Measurements from ENCODE around the gene PSMG3. TPM values are rescaled to one million over a fixed set of nuclear protein-coding genes. Genes with fewer than 3 reads are reported as not detected.
A peak's percentile ranks its signal among the peaks of the same experiment; 100 is the strongest.

Gene PSMG3
- total and polyA plus RNA-seq, 2 of the 8 experiments (the other 6 are each of a cell fraction or from before 2014, with no cell fraction given): 30.2 to 62.0 TPM

DNA sequence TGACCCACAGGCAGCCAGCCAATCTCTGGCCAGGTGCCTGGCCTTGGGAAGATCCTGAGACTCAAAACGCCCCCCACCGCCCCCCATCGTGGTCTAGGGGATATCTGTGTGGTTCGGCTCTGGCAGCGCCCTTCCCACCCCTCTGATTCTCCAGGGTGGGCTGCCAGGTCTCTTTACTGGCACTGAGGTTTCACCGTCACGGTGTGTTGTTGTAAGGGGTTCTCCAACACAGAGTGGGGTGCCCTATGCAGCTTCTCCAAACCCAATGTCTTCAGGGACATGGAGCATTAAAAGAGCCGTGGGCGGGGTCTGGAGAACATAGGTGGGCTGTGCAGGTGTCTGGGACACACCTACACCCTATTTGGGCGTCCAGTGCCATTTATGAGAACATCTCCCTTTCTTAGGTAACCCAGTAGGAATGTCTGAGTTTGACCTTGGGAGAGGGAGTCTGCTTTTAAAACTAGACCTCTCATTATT is 37.8 kb downstream of the PSMG3 start:
- DNase-seq (ENCODE audit: low read depth in 1 of 2, low spot score in 2 of 2): no peak
- Histone ChIP-seq H3K23me2 (ENCODE audit: low read depth, low read length) (peaks cover 6% of the 10 kb centered on the region; the same call in 1 of the 2 replicates), H2AFZ (ENCODE audit: low read length) (no peak overlapping the region), H3K14ac (ENCODE audit: insufficient read length) (no peak overlapping the region), H4K91ac (replicated peaks; ENCODE audit: insufficient read length, low read length) (no peak overlapping the region), H2BK5ac (ENCODE audit: low read depth, low read length) (no peak overlapping the region), H3K56ac (replicated peaks; ENCODE audit: insufficient read length, low read depth, low read length) (no peak overlapping the region), H3K36me3 (ENCODE audit: control insufficient read depth in 2 of 4, insufficient read depth in 4 of 4, low read length in 3 of 4) (no peaks in the 10 kb centered on the region), H2AK5ac (ENCODE audit: low read depth, low read length) (0 out of 2 replicates have a peak overlapping the region, but pooled peaks have one; percentile 66), H3K4me1 (replicated peaks in 1 of 4; ENCODE audit: control insufficient read depth in 3 of 4, insufficient read depth in 4 of 4, low read length in 3 of 4) (peaks cover 13 to 38% (median 26%) of the 10 kb centered on the region in 4 experiments), H4K8ac (ENCODE audit: extremely low read depth, insufficient read depth, low read length) (0 out of 2 replicates have a peak overlapping the region, but pooled peaks have one; percentile 4), H3K4me3 (ENCODE audit: extremely low read depth in 1 of 4, insufficient read depth in 2 of 4, low read depth in 3 of 4, low read length in 4 of 4) (peak overlapping the region; percentile 32 to 66 (median 48); a peak in 7 of 8 replicates), H3K79me1 (ENCODE audit: low read depth, low read length) (peaks cover 17% of the 10 kb centered on the region), H3K4me2 (ENCODE audit: insufficient read depth in 1 of 2, low read depth in 2 of 2, low read length in 2 of 2) (peak overlapping the region; percentile 80 to 83), H3K18ac (ENCODE audit: extremely low read depth, low read length) (no peak overlapping the region), H3K9me3 (ENCODE audit: insufficient read depth in 2 of 2, low read depth in 1 of 2, low read length in 1 of 2) (no peaks in the 10 kb centered on the region), H2BK12ac (ENCODE audit: low read depth, low read length) (0 out of 2 replicates have a peak overlapping the region, but pooled peaks have one; percentile 17), H4K20me1 (replicated peaks in 1 of 2; ENCODE audit: control insufficient read depth in 1 of 2, insufficient read depth in 2 of 2, low read length in 2 of 2) (peaks cover 13 to 14% of the 10 kb centered on the region in 2 experiments), H4K5ac (ENCODE audit: insufficient read length, low read depth, low read length) (no peak overlapping the region), H2BK20ac (ENCODE audit: low read length) (no peak overlapping the region), H3K9ac (replicated peaks in 1 of 4; ENCODE audit: extremely low read depth in 1 of 4, low read depth in 3 of 4, low read length in 3 of 4) (no peak overlapping the region), H3K4ac (replicated peaks; ENCODE audit: insufficient read length, low read depth, low read length) (no peak overlapping the region), H3K27me3 (replicated peaks in 1 of 4; ENCODE audit: control insufficient read depth in 3 of 4, extremely low read depth in 1 of 4, insufficient read depth in 3 of 4, low read length in 3 of 4) (no peaks in the 10 kb centered on the region; a peak in 2 of 7 replicates), H3K79me2 (ENCODE audit: control insufficient read depth in 1 of 2, insufficient read depth in 2 of 2, low read length in 2 of 2) (peaks cover 0 to 56% of the 10 kb centered on the region in 2 experiments; a peak in 3 of 4 replicates), H2BK120ac (replicated peaks; ENCODE audit: low read depth, low read length) (no peak overlapping the region), H3K23ac (ENCODE audit: insufficient read length) (no peak overlapping the region), H2BK15ac (ENCODE audit: low read length) (no peak overlapping the region), H3K27ac (ENCODE audit: low read depth, low read length) (no peak overlapping the region)
- TF ChIP-seq SAP30 (IDR thresholded peaks at IDR 0.05; ENCODE audit: insufficient read depth, insufficient replicate concordance, low read length): no peak
- TF ChIP-seq SIRT6 (IDR thresholded peaks at IDR 0.05; ENCODE audit: low read length): no peak
- no peak for TF ChIP-seq RXRA (IDR thresholded peaks at IDR 0.05; ENCODE audit: insufficient read depth, low read depth, low read length)
- TF ChIP-seq TAF7 (optimal IDR thresholded peaks at IDR 0.05; ENCODE audit: borderline replicate concordance, low read depth, low read length): no peak
- no peak for TF ChIP-seq HDAC6 (IDR thresholded peaks at IDR 0.05; ENCODE audit: low read depth, low read length)
- TF ChIP-seq NRF1 (IDR thresholded peaks at IDR 0.05; ENCODE audit: low read depth, low read length): no peak
- TF ChIP-seq KDM4A (IDR thresholded peaks at IDR 0.05; ENCODE audit: low read depth, low read length, severe bottlenecking): no peak
- no peak for TF ChIP-seq KDM5A (IDR thresholded peaks at IDR 0.05; ENCODE audit: low read length)
- no peak for FAIRE-seq
- ChIA-PET POLR2A (ENCODE audit: partially characterized antibody) (interaction anchor here (0.6 to 4.9 kb wide), 3 partner anchors 8 to 24 kb away, joined by 3 to 26 read pairs (median 5); partner anchors contain the start of gene TMEM184A), CTCF (ENCODE audit: partially characterized antibody) (interaction anchor here (0.6 to 1.6 kb wide), 5 partner anchors 21 to 29 kb away, joined by 3 to 5 read pairs (median 3); no protein-coding TSS in a partner anchor)
- 78% methylated on average over 9 of the region's 10 CpGs; no CpG with 5 or more reads in 1 of the 2 experiments for WGBS, 2 experiments (ENCODE audit: extremely low coverage in 1 of 2, insufficient coverage in 1 of 2, insufficient read length in 1 of 2, insufficient replicate concordance in 2 of 2, low coverage in 1 of 2, low lambda C conversion rate in 2 of 2, missing lambda C conversion rate in 1 of 2)
